HepG2 (cell line): ENCODE results near the gene KISS1R. TPM values are rescaled to one million over a fixed set of nuclear protein-coding genes. Genes with fewer than 3 reads are reported as not detected.

ENCODE experiments used
- ATAC-seq: fragments of 200-7000 bp; cut with Tn5 transposase; 3 replicates; pipeline ENCODE4 v1.9.1; 2020; ENCODE audit warnings: mild to moderate bottlenecking, moderate library complexity
- BruUV-seq: library from RNA; stranded (reverse); fragments of 400-500 nt; replicated peaks from 2 replicates; lab custom pipeline; 2021; lab: Mats Ljungman, UMichigan
- CTCF ChIA-PET: fragments of 300-600 bp; formaldehyde crosslinking; extraction: SDS; loops from one replicate; lab custom pipeline; 2021; ENCODE audit warnings: low total read pairs, inconsistent platforms, low intra/inter-chr PET ratio; lab: Yijun Ruan, JAX
- POLR2A ChIA-PET: fragments of 350-600 bp; sonication (Branson Sonifier 250); formaldehyde crosslinking; loops from one replicate; lab custom pipeline; 2020; ENCODE audit warnings: antibody characterized with exemption, inconsistent platforms; lab: Yijun Ruan, JAX
- DNase-seq: peaks from one replicate; pipeline ENCODE4 v3.0.0-alpha.2; 2015; ENCODE audit warnings: low spot score
- FAIRE-seq: peaks from 3 replicates; lab custom pipeline; 2011; peaks lifted over from hg19 to GRCh38; lab: Jason Lieb, UNC
- H2AFZ ChIP-seq: one replicate; pipeline ENCODE4 v1.6.1; 2011; ENCODE audit warnings: low read length, inconsistent platforms
- H3K27ac ChIP-seq: fragments of 300-600 bp; 3 replicates; pipeline ENCODE4 v1.8.0; 2011; ENCODE audit warnings: mixed run types, mild to moderate bottlenecking, mixed read lengths, low read length, inconsistent platforms; ENCODE audit not compliant: insufficient read depth; ENCODE audit errors: extremely low read length
- H3K27me3 ChIP-seq, 2 experiments: fragments of 200-600 bp in 1 of 2; 2 replicates in 1 of 2; 3 replicates in 1 of 2; pipeline versions ENCODE4 v1.6.0 to v1.8.0; 2011; ENCODE audit warnings: low read length in 2 of 2, mild to moderate bottlenecking in 2 of 2, moderate library complexity in 2 of 2, inconsistent platforms in 1 of 2; ENCODE audit not compliant: insufficient read depth in 2 of 2, control insufficient read depth in 1 of 2
- H3K36me3 ChIP-seq, 2 experiments: fragments of 200-600 bp in 1 of 2; replicated peaks in 1 of 2; 2 replicates in 1 of 2; 3 replicates in 1 of 2; pipeline versions ENCODE4 v1.5.1 to v1.8.0; 2011; ENCODE audit warnings: low read length in 2 of 2, inconsistent platforms in 1 of 2; ENCODE audit not compliant: insufficient read depth in 2 of 2, control insufficient read depth in 1 of 2
- H3K4me1 ChIP-seq: 2 replicates; pipeline ENCODE4 v1.5.1; 2012; ENCODE audit warnings: low read length, inconsistent platforms; ENCODE audit not compliant: insufficient read depth
- H3K4me2 ChIP-seq: 2 replicates; pipeline ENCODE4 v1.6.0; 2011; ENCODE audit warnings: low read depth, low read length, inconsistent platforms
- H3K4me3 ChIP-seq, 3 experiments: fragments of 200-600 bp in 1 of 3; sonication (generic), shearing (Covaris generic) in 1 of 3; replicated peaks in 1 of 3; 2 replicates each; pipeline ENCODE4 v1.5.1; 2011 to 2016; ENCODE audit warnings: low read length in 3 of 3, inconsistent platforms in 2 of 3, low read depth in 2 of 3, mild to moderate bottlenecking in 2 of 3, control low read depth in 1 of 3, mixed read lengths in 1 of 3; ENCODE audit not compliant: insufficient read depth in 1 of 3
- H3K79me2 ChIP-seq: one replicate; pipeline ENCODE4 v1.6.1; 2011; ENCODE audit warnings: low read length, inconsistent platforms; ENCODE audit not compliant: insufficient read depth
- H3K9ac ChIP-seq: 2 replicates; pipeline ENCODE4 v1.6.0; 2011; ENCODE audit warnings: mild to moderate bottlenecking, low read depth, low read length, inconsistent platforms; ENCODE audit not compliant: insufficient read depth
- H3K9me3 ChIP-seq: 2 replicates; pipeline ENCODE4 v1.5.1; 2012; ENCODE audit warnings: mild to moderate bottlenecking, low read length
- H4K20me1 ChIP-seq: 2 replicates; pipeline ENCODE4 v1.6.0; 2011; ENCODE audit warnings: inconsistent platforms, mild to moderate bottlenecking, low read length, moderate library complexity; ENCODE audit not compliant: insufficient read depth
- AGO2 ChIP-seq: fragments of 200-400 bp; formaldehyde crosslinking; optimal IDR thresholded peaks from 2 replicates; pipeline ENCODE3; 2017; ENCODE audit warnings: mild to moderate bottlenecking, low read depth, low read length, moderate library complexity
- HNRNPL ChIP-seq: fragments of 200-400 bp; formaldehyde crosslinking; IDR thresholded peaks from 2 replicates; pipeline ENCODE4 v1.6.1; 2017; ENCODE audit warnings: mild to moderate bottlenecking, low read depth, low read length
- PAF1 ChIP-seq: IDR thresholded peaks from 2 replicates; pipeline ENCODE4 v1.6.1; 2016; ENCODE audit warnings: missing genetic modification reagents, missing compliant biosample characterization
- POLR2A ChIP-seq, 2 experiments: IDR thresholded peaks; 2 replicates each; pipeline ENCODE4 v1.6.1; 2011; ENCODE audit warnings: low read depth in 2 of 2, low read length in 2 of 2, mild to moderate bottlenecking in 1 of 2, moderate library complexity in 1 of 2; ENCODE audit not compliant: insufficient read depth in 1 of 2
- RBM22 ChIP-seq: fragments of 200-400 bp; formaldehyde crosslinking; optimal IDR thresholded peaks from 2 replicates; pipeline ENCODE3; 2017; ENCODE audit warnings: mild to moderate bottlenecking, low read length, moderate library complexity
- SRSF1 ChIP-seq: fragments of 200-400 bp; formaldehyde crosslinking; optimal IDR thresholded peaks from 2 replicates; pipeline ENCODE3; 2017; ENCODE audit warnings: mild to moderate bottlenecking, low read depth, low read length, moderate library complexity
- TCF12 ChIP-seq, 2 experiments: fragments of 450-650 bp in 1 of 2; sonication (generic) in 1 of 2; formaldehyde crosslinking in 1 of 2; IDR thresholded peaks; 2 replicates each; pipeline versions ENCODE4 v1.6.1 to v1.8.0; 2017 to 2022; ENCODE audit warnings: antibody characterized with exemption in 1 of 2, mild to moderate bottlenecking in 1 of 2, missing genetic modification reagents in 1 of 2, moderate library complexity in 1 of 2
- U2AF1 ChIP-seq: fragments of 200-400 bp; formaldehyde crosslinking; optimal IDR thresholded peaks from 2 replicates; pipeline ENCODE3; 2017; ENCODE audit warnings: mild to moderate bottlenecking, low read depth, low read length
- ZBTB33 ChIP-seq: sonication (generic); formaldehyde crosslinking; IDR thresholded peaks from 2 replicates; pipeline ENCODE4 v1.4.0; 2020; ENCODE audit warnings: missing genetic modification reagents
- ZNF121 ChIP-seq: sonication (generic); formaldehyde crosslinking; IDR thresholded peaks from 2 replicates; pipeline ENCODE4 v1.5.0; 2020; ENCODE audit warnings: mild to moderate bottlenecking, missing genetic modification reagents
- ZNF263 ChIP-seq: sonication (generic); formaldehyde crosslinking; IDR thresholded peaks from 2 replicates; pipeline ENCODE4 v1.4.0; 2020; ENCODE audit warnings: missing genetic modification reagents
- ZNF430 ChIP-seq: sonication (generic); formaldehyde crosslinking; IDR thresholded peaks from 2 replicates; pipeline ENCODE4 v1.9.0; 2021; ENCODE audit warnings: mild to moderate bottlenecking, missing genetic modification reagents
- WGBS: methylation state at CpG from one replicate; pipeline ENCODE4 v1.1.6; 2017; ENCODE audit warnings: low lambda C conversion rate; 5-methylcytosine and 5-hydroxymethylcytosine counted together
- in situ Hi-C: cut with HindIII; loops from 2 replicates; pipeline ENCODE4 v1.10.0; 2017; ENCODE audit warnings: low pct_unique_long_range_greater_than_20kb; ENCODE audit not compliant: extremely low pct_ligation_motif_present
- intact Hi-C: fragments of 100-400 bp; cut with micrococcal nuclease; formaldehyde crosslinking; loops from one replicate; pipeline ENCODE4 v1.10.0; 2022; ENCODE audit not compliant: unreplicated experiment
- polyA plus RNA-seq, 8 experiments: library from polyadenylated mRNA; depleted of rRNA in 3 of 8; stranded (reverse) in 7 of 8; unstranded in 1 of 8; fragments of >200 nt; fragmentation: Illumina TruSeq in 4 of 8; extraction: Trizol in 4 of 8; gene quantifications; 2 replicates each; pipeline versions ENCODE4 v1.2.1 to v1.2.3, GENCODE V29; 2011 to 2016; ENCODE audit warnings: low read depth in 4 of 8, missing spikeins in 1 of 8, mixed read lengths in 1 of 8; ENCODE audit not compliant: insufficient read depth in 1 of 8
- total RNA-seq, 5 experiments: library from RNA; depleted of rRNA; stranded (reverse); fragments of >200 nt; fragmentation: Illumina TruSeq; extraction: Trizol; gene quantifications; 2 replicates each; pipeline ENCODE4 v1.2.3, GENCODE V29; 2016; ENCODE audit warnings: low read depth in 1 of 5

Gene KISS1R
- total and polyA plus RNA-seq, 2 of the 13 experiments (the other 11 are each of a cell fraction or from before 2014, with no cell fraction given): 1.1 to 10.2 TPM

GRCh38 chr19:929891-930258, 12.7 kb downstream of the KISS1R start:
- H3K9me3 ChIP-seq: no peaks in the 10 kb centered on the region
- no peak for TF ChIP-seq U2AF1
- peak; percentile 93 for TF ChIP-seq ZNF121 (CRISPR knock-in tag)
- TF ChIP-seq PAF1 (CRISPR knock-in tag): 0 out of 2 replicates have a peak, but pooled peaks have one; percentile 6
- TF ChIP-seq AGO2: peak; percentile 7
- peaks cover 68% of the 10 kb centered on the region for H3K4me1 ChIP-seq
- H3K27ac ChIP-seq: no peak overlapping the region
- no peak for FAIRE-seq
- in situ Hi-C loops (loop anchor here (5.0 kb wide), 1 partner anchor 32 kb away; no protein-coding TSS in a partner anchor), intact Hi-C loops (loop anchor here (10.0 kb wide), 1 partner anchor 265 kb away; the partner anchor contains the start of gene RNF126)
- ATAC-seq: no peak
- peaks cover 76% of the 10 kb centered on the region for H3K79me2 ChIP-seq
- H3K36me3 ChIP-seq: peaks cover 11 to 41% of the 10 kb centered on the region in 2 experiments; a peak in 4 of 5 replicates
- no peak overlapping the region for H3K9ac ChIP-seq
- H4K20me1 ChIP-seq: peaks cover 25% of the 10 kb centered on the region; the same call in 1 of the 2 replicates
- H3K4me3 ChIP-seq: no peak overlapping the region; a peak in 1 of 6 replicates
- CTCF ChIA-PET: no interaction called here
- 95% methylated on average over 6 of the region's 6 CpGs for WGBS
- no peak overlapping the region for H3K4me2 ChIP-seq
- no peak overlapping the region for H2AFZ ChIP-seq
- POLR2A ChIA-PET: interaction anchor here (1.5 to 5.6 kb wide), 2 partner anchors 23 to 31 kb away, joined by 3 to 50 read pairs; no protein-coding TSS in a partner anchor
- no peaks in the 10 kb centered on the region for H3K27me3 ChIP-seq
- no peak for DNase-seq
- BruUV-seq: no TSS peak

- CTCF ChIA-PET: no interaction called here
- in situ Hi-C loops: no loop called here
- H3K36me3 ChIP-seq: peaks cover 11 to 56% of the 10 kb centered on the region in 2 experiments; a peak in 4 of 5 replicates
- intact Hi-C loops: loop anchor here (2.0 kb wide), 1 partner anchor 27 kb away; no protein-coding TSS in a partner anchor
- peak overlapping the region in 1 of 3 experiments; percentile 37; a peak in 1 of 6 replicates for H3K4me3 ChIP-seq
- peak overlapping the region; percentile 12; the same call in 1 of the 2 replicates for H3K4me2 ChIP-seq
- no peak overlapping the region for H3K9ac ChIP-seq
- peak overlapping the region; percentile 55 for H3K27ac ChIP-seq
- H2AFZ ChIP-seq: no peak overlapping the region
- peaks cover 88% of the 10 kb centered on the region for H3K4me1 ChIP-seq
- no peaks in the 10 kb centered on the region for H3K27me3 ChIP-seq
- WGBS: 93% methylated on average over 28 of the region's 32 CpGs
- no peaks in the 10 kb centered on the region for H3K9me3 ChIP-seq
- H3K79me2 ChIP-seq: peaks cover 80% of the 10 kb centered on the region
- no peak for DNase-seq
- POLR2A ChIA-PET: interaction anchor here (1.1 to 5.6 kb wide), 6 partner anchors 8 to 46 kb away, joined by 3 to 50 read pairs (median 4); no protein-coding TSS in a partner anchor
- H4K20me1 ChIP-seq: peaks cover 32% of the 10 kb centered on the region; the same call in 1 of the 2 replicates
- no peak for ATAC-seq
- BruUV-seq: no TSS peak
- no peak for FAIRE-seq
- TF ChIP-seq ZNF263 (CRISPR knock-in tag) (peak; percentile 81), ZBTB33 (CRISPR knock-in tag) (peak; percentile 93; the same call in 1 of the 2 replicates), ZNF430 (CRISPR knock-in tag) (no peak), HNRNPL (0 out of 2 replicates have a peak, but pooled peaks have one; percentile 10), SRSF1 (no peak), ZNF121 (CRISPR knock-in tag) (0 out of 2 replicates have a peak, but pooled peaks have one; percentile 10), TCF12 (IDR thresholded peaks at IDR 0.05) (no peak), TCF12 (CRISPR knock-in tag; IDR thresholded peaks at IDR 0.05) (0 out of 2 replicates have a peak, but pooled peaks have one; percentile 39), RBM22 (peak; percentile 45), POLR2A (IDR thresholded peaks at IDR 0.05; ENCODE audit: insufficient read depth in 1 of 2, low read depth in 2 of 2, low read length in 2 of 2) (peak in 1 of 2 experiments; percentile 22; a peak in 1 of 4 replicates)
Observed at GRCh38 chr19:931860-932647, 14.9 kb downstream of the KISS1R start.
